Activated naive CD8-positive, alpha-beta T cell (primary cell): ENCODE data around the gene TESPA1.

Experiments used
- H3K27ac Mint-ChIP-seq: one replicate; pipeline ENCODE4 v1.8.0; 2021; ENCODE audit warnings: mixed read lengths
- H3K27me3 Mint-ChIP-seq: one replicate; pipeline ENCODE4 v1.8.0; 2021; ENCODE audit warnings: mixed read lengths
- H3K36me3 Mint-ChIP-seq: one replicate; pipeline ENCODE4 v1.8.0; 2021; ENCODE audit warnings: mixed read lengths
- H3K4me1 Mint-ChIP-seq: one replicate; pipeline ENCODE4 v1.8.0; 2021; ENCODE audit warnings: low read depth, mixed read lengths
- H3K4me3 Mint-ChIP-seq: one replicate; pipeline ENCODE4 v1.8.0; 2021; ENCODE audit warnings: mild to moderate bottlenecking, mixed read lengths
- H3K9me3 Mint-ChIP-seq: one replicate; pipeline ENCODE4 v1.8.0; 2021; ENCODE audit warnings: low read depth, mixed read lengths

The TESPA1 gene

GRCh38 chr12:54970741-54971140 lies 13.8 kb downstream of the TESPA1 start:
- H3K27me3 Mint-ChIP-seq: no peaks in the 10 kb centered on the region
- H3K4me3 Mint-ChIP-seq: peak overlapping the region; percentile 30
- peak overlapping the region; percentile 83 for H3K27ac Mint-ChIP-seq
- peaks cover 91% of the 10 kb centered on the region for H3K4me1 Mint-ChIP-seq
- H3K9me3 Mint-ChIP-seq: no peaks in the 10 kb centered on the region
- H3K36me3 Mint-ChIP-seq: peaks cover 40% of the 10 kb centered on the region

- Mint-ChIP-seq H3K36me3 (peaks cover 39% of the 10 kb centered on the region), H3K4me1 (peaks cover 88% of the 10 kb centered on the region), H3K27ac (peak overlapping the region; percentile 88), H3K27me3 (no peaks in the 10 kb centered on the region), H3K4me3 (peak overlapping the region; percentile 67), H3K9me3 (no peaks in the 10 kb centered on the region)
Measured at GRCh38 chr12:54968181-54968730, 16.3 kb downstream of the TESPA1 start.

- no peaks in the 10 kb centered on the region for H3K9me3 Mint-ChIP-seq
- H3K4me1 Mint-ChIP-seq: peaks cover 88% of the 10 kb centered on the region
- peak overlapping the region; percentile 67 for H3K4me3 Mint-ChIP-seq
- peak overlapping the region; percentile 88 for H3K27ac Mint-ChIP-seq
- peaks cover 39% of the 10 kb centered on the region for H3K36me3 Mint-ChIP-seq
- no peaks in the 10 kb centered on the region for H3K27me3 Mint-ChIP-seq
Measured at GRCh38 chr12:54967461-54967860, 17.1 kb downstream of the TESPA1 start.

GRCh38 chr12:54961190-54961589 lies 23.4 kb downstream of the TESPA1 start:
- H3K9me3 Mint-ChIP-seq: no peaks in the 10 kb centered on the region
- H3K4me1 Mint-ChIP-seq: peaks cover 95% of the 10 kb centered on the region
- no peaks in the 10 kb centered on the region for H3K27me3 Mint-ChIP-seq
- H3K4me3 Mint-ChIP-seq: peak overlapping the region; percentile 58
- peaks cover 34% of the 10 kb centered on the region for H3K36me3 Mint-ChIP-seq
- peak overlapping the region; percentile 88 for H3K27ac Mint-ChIP-seq

- no peaks in the 10 kb centered on the region for H3K9me3 Mint-ChIP-seq
- peaks cover 37% of the 10 kb centered on the region for H3K36me3 Mint-ChIP-seq
- H3K27me3 Mint-ChIP-seq: no peaks in the 10 kb centered on the region
- H3K4me1 Mint-ChIP-seq: peaks cover 94% of the 10 kb centered on the region
- H3K4me3 Mint-ChIP-seq: peak overlapping the region; percentile 65
- H3K27ac Mint-ChIP-seq: peak overlapping the region; percentile 97
Measured at GRCh38 chr12:54959291-54960018, 25.1 kb downstream of the TESPA1 start.

- peak overlapping the region; percentile 97 for H3K27ac Mint-ChIP-seq
- peaks cover 37% of the 10 kb centered on the region for H3K36me3 Mint-ChIP-seq
- no peaks in the 10 kb centered on the region for H3K27me3 Mint-ChIP-seq
- peaks cover 95% of the 10 kb centered on the region for H3K4me1 Mint-ChIP-seq
- H3K9me3 Mint-ChIP-seq: peaks cover under 1% of the 10 kb centered on the region
- peak overlapping the region; percentile 68 for H3K4me3 Mint-ChIP-seq
Measured at GRCh38 chr12:54958048-54958658, 26.4 kb downstream of the TESPA1 start.

GRCh38 chr12:54956818-54957641 lies 27.5 kb downstream of the TESPA1 start:
- Mint-ChIP-seq H3K4me1 (peaks cover 94% of the 10 kb centered on the region), H3K9me3 (peaks cover 4% of the 10 kb centered on the region), H3K27ac (peak overlapping the region; percentile 97), H3K36me3 (peaks cover 41% of the 10 kb centered on the region), H3K27me3 (no peaks in the 10 kb centered on the region), H3K4me3 (peak overlapping the region; percentile 78)

GRCh38 chr12:54956322-54956721 lies 28.2 kb downstream of the TESPA1 start:
- peaks cover 92% of the 10 kb centered on the region for H3K4me1 Mint-ChIP-seq
- H3K4me3 Mint-ChIP-seq: peak overlapping the region; percentile 78
- no peaks in the 10 kb centered on the region for H3K27me3 Mint-ChIP-seq
- H3K36me3 Mint-ChIP-seq: peaks cover 40% of the 10 kb centered on the region
- peaks cover 4% of the 10 kb centered on the region for H3K9me3 Mint-ChIP-seq
- peak overlapping the region; percentile 97 for H3K27ac Mint-ChIP-seq

- Mint-ChIP-seq H3K9me3 (peaks cover 8% of the 10 kb centered on the region), H3K4me1 (peaks cover 93% of the 10 kb centered on the region), H3K27me3 (no peaks in the 10 kb centered on the region), H3K4me3 (peak overlapping the region; percentile 78), H3K27ac (peak overlapping the region; percentile 97), H3K36me3 (peaks cover 49% of the 10 kb centered on the region)
Measured at GRCh38 chr12:54954801-54955200, 29.8 kb downstream of the TESPA1 start.

GRCh38 chr12:54954228-54954627 lies 30.3 kb downstream of the TESPA1 start:
- no peak overlapping the region for H3K4me3 Mint-ChIP-seq
- peaks cover 47% of the 10 kb centered on the region for H3K36me3 Mint-ChIP-seq
- H3K4me1 Mint-ChIP-seq: peaks cover 92% of the 10 kb centered on the region
- H3K27ac Mint-ChIP-seq: peak overlapping the region; percentile 97
- H3K9me3 Mint-ChIP-seq: peaks cover 8% of the 10 kb centered on the region
- no peaks in the 10 kb centered on the region for H3K27me3 Mint-ChIP-seq

GRCh38 chr12:54950071-54950727 lies 34.4 kb downstream of the TESPA1 start:
- Mint-ChIP-seq H3K4me1 (peaks cover 81% of the 10 kb centered on the region), H3K27ac (peak overlapping the region; percentile 81), H3K9me3 (peaks cover 8% of the 10 kb centered on the region), H3K36me3 (peaks cover 42% of the 10 kb centered on the region), H3K27me3 (no peaks in the 10 kb centered on the region), H3K4me3 (no peak overlapping the region)

- peak overlapping the region; percentile 81 for H3K27ac Mint-ChIP-seq
- peaks cover 8% of the 10 kb centered on the region for H3K9me3 Mint-ChIP-seq
- no peaks in the 10 kb centered on the region for H3K27me3 Mint-ChIP-seq
- no peak overlapping the region for H3K4me3 Mint-ChIP-seq
- peaks cover 71% of the 10 kb centered on the region for H3K4me1 Mint-ChIP-seq
- H3K36me3 Mint-ChIP-seq: peaks cover 35% of the 10 kb centered on the region
Measured at GRCh38 chr12:54949073-54949711, 35.4 kb downstream of the TESPA1 start.

GRCh38 chr12:54948171-54948570 lies 36.4 kb downstream of the TESPA1 start:
- peaks cover 8% of the 10 kb centered on the region for H3K9me3 Mint-ChIP-seq
- H3K27ac Mint-ChIP-seq: peak overlapping the region; percentile 81
- H3K36me3 Mint-ChIP-seq: peaks cover 32% of the 10 kb centered on the region
- no peaks in the 10 kb centered on the region for H3K27me3 Mint-ChIP-seq
- peak overlapping the region; percentile 59 for H3K4me3 Mint-ChIP-seq
- H3K4me1 Mint-ChIP-seq: peaks cover 64% of the 10 kb centered on the region

- peaks cover 12% of the 10 kb centered on the region for H3K36me3 Mint-ChIP-seq
- no peaks in the 10 kb centered on the region for H3K9me3 Mint-ChIP-seq
- H3K4me3 Mint-ChIP-seq: no peak overlapping the region
- no peak overlapping the region for H3K27ac Mint-ChIP-seq
- H3K27me3 Mint-ChIP-seq: no peaks in the 10 kb centered on the region
- peaks cover 37% of the 10 kb centered on the region for H3K4me1 Mint-ChIP-seq
Measured at GRCh38 chr12:54945082-54945481, 39.5 kb downstream of the TESPA1 start.
